Endothelial cell (in vitro differentiated cells): Measurements from ENCODE around the gene TRMT11. TPM values are rescaled to one million over a fixed set of nuclear protein-coding genes. Genes with fewer than 3 reads are reported as not detected.
A peak's percentile ranks its signal among the peaks of the same experiment; 100 is the strongest.

Source experiments
- DNase-seq: peaks from one replicate; pipeline ENCODE4 v3.0.0; 2021; ENCODE audit warnings: low spot score
- H3K27ac Mint-ChIP-seq: one replicate; pipeline ENCODE4 v1.8.0; 2021; ENCODE audit warnings: mixed read lengths, inconsistent platforms; ENCODE audit not compliant: unreplicated experiment
- H3K27me3 Mint-ChIP-seq: one replicate; pipeline ENCODE4 v1.8.0; 2021; ENCODE audit warnings: mild to moderate bottlenecking, moderate library complexity, mixed read lengths, inconsistent platforms; ENCODE audit not compliant: unreplicated experiment
- H3K36me3 Mint-ChIP-seq: one replicate; pipeline ENCODE4 v1.8.0; 2021; ENCODE audit warnings: mild to moderate bottlenecking, low read depth, mixed read lengths, inconsistent platforms; ENCODE audit not compliant: unreplicated experiment
- H3K4me1 Mint-ChIP-seq: one replicate; pipeline ENCODE4 v1.8.0; 2021; ENCODE audit warnings: mild to moderate bottlenecking, mixed read lengths, inconsistent platforms; ENCODE audit not compliant: unreplicated experiment
- H3K4me3 Mint-ChIP-seq: one replicate; pipeline ENCODE4 v1.8.0; 2021; ENCODE audit warnings: mild to moderate bottlenecking, mixed read lengths, inconsistent platforms; ENCODE audit not compliant: unreplicated experiment
- H3K9me3 Mint-ChIP-seq: one replicate; pipeline ENCODE4 v1.8.0; 2021; ENCODE audit warnings: mixed read lengths, inconsistent platforms; ENCODE audit not compliant: unreplicated experiment
- CTCF ChIP-seq: fragments of 200-600 bp; sonication (generic); IDR thresholded peaks from one replicate; pipeline ENCODE4 v1.5.0; 2021; ENCODE audit warnings: antibody characterized with exemption; ENCODE audit not compliant: unreplicated experiment
- long read RNA-seq: library from polyadenylated mRNA; unstranded; transcript quantifications from one replicate; pipeline ENCODE4 v2.0.0, GENCODE V29; 2020; ENCODE audit not compliant: unreplicated experiment
- total RNA-seq: library from RNA; stranded (reverse); fragmentation: NEBNext Ultra II Directional; extraction: Animal tissue kit (Norgen Biotek cat#: 25700); gene quantifications from one replicate; pipeline ENCODE4 v1.2.1, GENCODE V29; 2021; ENCODE audit not compliant: unreplicated experiment

The TRMT11 gene
- 9.6 TPM for total RNA-seq
- long read RNA-seq, transcript TRMT11-201 (13 exons, 1,565 nt), result major isoform, 5 of 6 reads
- long read RNA-seq, partial matches to known transcripts, result 0 of 6 reads
- long read RNA-seq, other reads (novel, unspliced or antisense), result 1 of 6 reads

GRCh38 chr6:125986301-125987025 lies at the start of gene TRMT11:
TRMT11 (plus strand) TSS chr6:125986540; CDS start chr6:125986551, 11 bp downstream.
- peak; percentile 79 for DNase-seq
- H3K27ac Mint-ChIP-seq, result no peak within 1 kb of the TSS
- no peak within 1 kb of the TSS for H3K4me3 Mint-ChIP-seq
- no peaks in the 10 kb centered on the region for H3K4me1 Mint-ChIP-seq
- H3K36me3 Mint-ChIP-seq, result no peaks in the 10 kb centered on the region
- TF ChIP-seq CTCF, result no peak
- no peaks in the 10 kb centered on the region for H3K9me3 Mint-ChIP-seq
- H3K27me3 Mint-ChIP-seq, result no peaks in the 10 kb centered on the region

DNA sequence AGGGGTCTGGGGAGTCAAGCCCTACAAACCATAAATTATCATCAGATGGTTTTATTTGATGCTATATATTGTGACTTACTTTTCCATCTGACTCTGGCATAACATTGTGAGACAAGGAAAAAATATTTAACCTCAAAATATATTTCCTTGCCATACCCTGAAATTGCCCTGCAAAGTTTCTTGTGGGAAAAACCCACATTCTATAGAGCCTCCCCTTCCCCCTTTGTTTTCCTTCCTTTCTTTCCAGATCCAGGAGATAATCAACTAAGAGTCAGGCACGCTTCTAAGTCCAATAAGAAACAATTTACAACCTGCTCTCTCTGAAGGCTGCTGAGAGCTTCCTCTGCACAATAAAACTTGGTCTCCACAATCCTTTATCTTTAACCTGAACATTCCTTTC lies 47.3 kb upstream of the TRMT11 start:
- Mint-ChIP-seq H3K9me3 (no peaks in the 10 kb centered on the region), H3K27me3 (no peaks in the 10 kb centered on the region), H3K27ac (peak overlapping the region; percentile 20), H3K4me3 (no peak overlapping the region), H3K36me3 (no peaks in the 10 kb centered on the region), H3K4me1 (peaks cover 35% of the 10 kb centered on the region)
- DNase-seq, result no peak
- TF ChIP-seq CTCF, result no peak

- DNase-seq, result no peak
- Mint-ChIP-seq H3K27me3 (no peaks in the 10 kb centered on the region), H3K4me1 (peaks cover 41% of the 10 kb centered on the region), H3K4me3 (no peak overlapping the region), H3K36me3 (no peaks in the 10 kb centered on the region), H3K9me3 (no peaks in the 10 kb centered on the region), H3K27ac (no peak overlapping the region)
- TF ChIP-seq CTCF, result no peak
Observed at GRCh38 chr6:125939791-125940190, 46.5 kb upstream of the TRMT11 start.

GRCh38 chr6:125940247-125941041 lies 45.9 kb upstream of the TRMT11 start:
- peaks cover 43% of the 10 kb centered on the region for H3K4me1 Mint-ChIP-seq
- no peaks in the 10 kb centered on the region for H3K36me3 Mint-ChIP-seq
- no peak for DNase-seq
- no peaks in the 10 kb centered on the region for H3K27me3 Mint-ChIP-seq
- no peak overlapping the region for H3K4me3 Mint-ChIP-seq
- H3K27ac Mint-ChIP-seq, result no peak overlapping the region
- no peak for TF ChIP-seq CTCF
- no peaks in the 10 kb centered on the region for H3K9me3 Mint-ChIP-seq
